GM12891 (cell line): Measurements from ENCODE around the gene SYNDIG1L.

Experiments
- POLR2A ChIP-seq: IDR thresholded peaks from 2 replicates; pipeline ENCODE4 v1.6.1; 2011; ENCODE audit warnings: low read depth, low read length, control low read depth
- POLR2AphosphoS5 ChIP-seq: IDR thresholded peaks from 2 replicates; pipeline ENCODE4 v1.6.1; 2011; ENCODE audit warnings: low read depth, low read length, control low read depth
- TAF1 ChIP-seq: IDR thresholded peaks from 2 replicates; pipeline ENCODE4 v1.6.1; 2011; ENCODE audit warnings: low read depth, low read length, control low read depth

DNA sequence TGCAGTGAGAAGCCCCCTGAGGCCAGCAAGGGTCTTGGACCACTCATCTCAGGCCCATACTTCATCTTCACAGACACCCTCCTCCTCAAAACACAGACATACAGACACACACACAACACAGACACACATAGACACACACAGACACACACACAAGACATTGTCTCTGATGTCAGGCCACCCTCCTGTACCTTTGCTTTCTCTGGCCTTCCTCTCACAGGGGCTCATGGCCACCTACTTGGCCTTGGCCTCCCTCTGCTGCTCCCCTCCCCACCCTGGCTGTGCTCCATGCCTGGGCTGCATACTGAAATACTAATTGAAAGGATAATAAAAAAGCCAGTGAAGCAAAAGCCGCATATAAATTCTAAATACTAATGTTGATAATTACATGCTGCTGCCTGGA, 1.6 kb upstream of the SYNDIG1L start:
- no peak for TF ChIP-seq POLR2A
- no peak for TF ChIP-seq TAF1
- no peak for TF ChIP-seq POLR2AphosphoS5
